Fibroblast of peridontal ligament (primary cell): ENCODE data around the gene POLR2C.

Experiments used
- DNase-seq: peaks from one replicate; pipeline ENCODE4 v3.0.0-alpha.2; 2010; ENCODE audit errors: extremely low read depth

Gene POLR2C

GRCh38 chr16:57502048-57502775 lies 39.7 kb downstream of the POLR2C start:
- no peak for DNase-seq

DNA sequence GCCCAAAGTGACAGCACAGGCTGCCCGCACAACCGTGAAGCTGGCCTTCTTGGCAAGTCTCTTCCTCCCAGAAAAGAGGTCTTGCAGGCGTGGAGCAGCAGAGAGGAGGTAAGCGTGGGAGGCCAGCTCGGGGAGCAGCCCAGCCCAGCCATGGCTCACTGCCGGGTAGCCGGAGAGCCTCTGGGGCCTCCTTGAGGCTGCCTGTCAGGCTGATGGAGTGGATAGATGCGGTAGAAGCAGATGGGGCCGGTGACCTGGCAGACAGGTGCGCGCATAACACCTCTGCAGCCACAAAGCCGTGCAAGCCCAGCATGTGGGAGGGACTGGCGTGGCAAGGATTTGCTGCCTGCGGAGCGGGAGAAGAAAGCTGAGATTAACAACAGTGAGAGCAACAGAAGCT lies 40.9 kb downstream of the POLR2C start:
- DNase-seq = no peak

DNA sequence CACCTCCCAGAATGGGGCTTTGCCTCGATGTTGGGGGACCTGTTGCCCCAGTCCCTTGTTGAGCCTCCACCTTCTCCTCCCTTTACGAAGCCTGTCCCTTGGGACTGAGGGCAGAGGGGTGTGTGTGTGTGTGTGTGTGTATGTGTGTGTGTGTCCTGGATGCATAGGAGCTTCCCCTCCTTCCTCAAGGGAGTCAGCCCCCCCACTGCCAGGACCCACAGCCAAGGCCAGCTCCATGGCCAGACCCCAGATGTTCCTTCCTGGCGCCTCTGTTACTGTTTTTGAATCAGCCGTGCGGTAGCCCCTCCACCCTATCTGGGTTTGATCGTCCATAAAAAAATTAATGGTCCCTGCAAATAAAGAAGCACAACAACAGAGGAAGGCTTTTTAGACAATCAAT lies 41.5 kb downstream of the POLR2C start:
- no peak for DNase-seq

DNA sequence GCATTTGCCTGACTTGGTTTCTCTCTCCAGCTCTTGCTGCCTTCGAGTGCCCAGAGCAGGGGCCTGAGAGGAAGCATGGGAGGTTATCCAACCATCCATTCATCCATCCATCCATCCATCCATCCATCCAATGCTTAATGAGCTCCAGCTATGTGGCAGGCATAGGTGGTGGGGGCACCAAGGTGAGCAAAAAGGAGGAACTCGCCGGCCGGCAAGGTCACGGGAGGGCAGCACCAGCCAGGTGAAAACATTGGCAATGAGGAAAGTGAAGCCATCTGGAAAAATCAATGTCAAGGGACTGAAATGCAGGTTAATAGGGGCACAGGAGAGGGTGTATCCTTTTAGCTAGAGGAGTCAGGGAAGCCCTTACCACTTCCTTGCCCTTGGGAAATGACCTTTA lies 42.0 kb downstream of the POLR2C start:
- DNase-seq = no peak

GRCh38 chr16:57505169-57505568 lies 42.7 kb downstream of the POLR2C start:
- DNase-seq = no peak

GRCh38 chr16:57507136-57508034 lies 44.9 kb downstream of the POLR2C start:
- no peak for DNase-seq

DNA sequence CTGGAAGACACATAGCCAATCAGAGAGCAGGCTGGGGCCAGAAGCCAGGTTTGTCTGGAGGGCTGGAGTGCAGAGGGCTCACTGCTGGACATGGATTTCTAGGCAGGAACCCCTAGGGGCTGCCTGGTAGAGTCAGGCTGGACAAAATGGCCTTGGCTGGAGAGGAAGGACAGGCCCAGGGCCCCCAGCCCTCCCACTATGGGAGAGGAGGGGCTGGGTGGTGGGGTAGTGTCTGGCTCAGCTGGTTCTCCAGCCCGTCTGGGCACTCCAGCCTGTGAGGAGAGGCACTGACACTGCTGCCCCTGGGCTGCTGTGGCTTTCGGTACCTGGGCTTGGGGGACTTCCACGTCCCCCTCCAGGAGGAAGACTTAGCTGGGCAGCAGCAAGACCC lies 45.6 kb downstream of the POLR2C start:
- DNase-seq = no peak

DNA sequence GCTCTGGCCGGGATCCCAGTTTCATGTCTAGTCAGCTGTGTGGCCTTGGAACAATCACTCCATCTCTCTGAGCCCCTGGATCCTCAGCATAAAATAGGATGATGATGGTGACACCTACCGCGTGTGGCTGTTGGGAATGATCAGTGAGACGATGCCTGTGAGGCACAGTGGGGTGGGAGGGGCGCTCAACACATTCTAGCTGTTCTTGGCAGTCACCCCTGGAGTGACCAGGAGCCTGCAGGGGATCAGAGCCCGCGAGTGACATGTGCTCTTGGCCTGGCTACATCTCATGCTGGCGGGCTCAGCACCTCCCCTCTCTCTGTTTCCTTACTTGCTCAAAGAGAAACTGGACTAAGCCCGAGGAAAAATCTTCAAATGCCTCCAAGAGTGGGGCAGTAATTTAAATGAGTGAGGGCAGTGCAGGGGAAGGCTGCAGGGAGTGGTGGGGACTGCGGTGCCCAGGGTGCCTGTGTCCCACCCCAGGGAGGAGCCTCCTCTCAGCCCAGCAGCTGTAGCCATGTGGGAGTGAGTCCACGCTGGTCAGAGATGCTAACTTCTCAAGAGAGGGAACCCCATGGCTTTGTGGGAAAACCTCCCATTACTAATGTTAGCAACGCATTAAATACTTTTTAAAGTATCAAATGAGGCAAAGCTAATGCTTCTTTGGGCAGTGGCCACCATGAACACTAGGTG lies 46.9 kb downstream of the POLR2C start:
- DNase-seq = no peak

- no peak for DNase-seq
Measured at GRCh38 chr16:57510016-57510871, 47.8 kb downstream of the POLR2C start.

DNA sequence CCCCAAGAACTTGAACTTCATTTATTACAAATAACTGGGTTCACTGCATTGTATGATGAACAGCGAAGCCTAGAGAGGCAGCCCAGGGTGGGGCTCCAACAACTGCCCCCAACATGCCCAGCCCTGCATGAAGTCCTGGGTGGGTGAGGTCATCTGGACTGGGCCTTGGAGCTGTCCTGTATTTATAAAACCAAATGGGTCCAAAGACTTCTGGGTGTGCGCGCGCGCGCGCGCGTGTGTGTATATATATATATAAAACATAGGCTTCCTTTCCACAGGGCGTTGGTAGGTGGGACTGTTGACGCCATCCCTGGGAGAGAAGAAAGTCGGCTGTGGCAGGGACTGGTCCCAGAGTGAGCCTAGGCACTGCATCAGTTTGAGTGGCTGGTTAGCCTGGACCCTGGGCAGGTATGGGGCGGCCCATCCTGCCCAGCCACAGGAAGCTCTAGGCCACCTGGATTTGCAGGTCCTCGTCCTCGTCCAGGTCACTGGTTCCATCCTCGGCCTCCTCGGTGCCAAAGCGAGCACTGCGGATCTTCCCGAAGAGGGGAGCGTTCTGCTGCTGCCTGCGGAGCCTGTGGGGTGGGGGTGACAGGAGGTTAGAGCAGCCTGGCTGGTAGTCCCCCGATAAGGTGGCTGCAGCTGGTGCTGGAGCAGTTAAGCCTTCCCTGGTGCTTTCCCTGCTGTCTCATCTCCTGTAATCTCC lies 50.0 kb downstream of the POLR2C start:
- no peak for DNase-seq

GRCh38 chr16:57513371-57514102 lies 51.1 kb downstream of the POLR2C start:
- no peak for DNase-seq

DNA sequence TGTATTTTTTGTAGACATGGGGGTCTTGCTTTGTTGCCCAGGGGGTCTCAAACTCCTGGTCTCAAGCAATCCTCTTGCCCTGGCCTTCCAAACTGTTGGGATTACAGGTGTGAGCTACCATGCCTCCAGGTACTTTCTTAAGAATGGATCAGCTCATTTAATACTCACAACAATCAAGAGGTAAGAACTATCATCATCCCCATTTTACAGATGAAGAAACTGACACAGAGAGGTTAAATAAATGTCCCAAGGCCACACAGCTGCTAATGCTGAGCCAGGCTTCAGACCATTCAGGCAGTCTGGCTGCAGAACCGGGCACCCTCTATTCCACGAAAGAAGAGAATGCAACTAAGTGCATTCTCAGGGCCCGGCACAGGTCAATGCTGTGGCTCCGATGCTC lies 51.9 kb downstream of the POLR2C start:
- no peak for DNase-seq

DNA sequence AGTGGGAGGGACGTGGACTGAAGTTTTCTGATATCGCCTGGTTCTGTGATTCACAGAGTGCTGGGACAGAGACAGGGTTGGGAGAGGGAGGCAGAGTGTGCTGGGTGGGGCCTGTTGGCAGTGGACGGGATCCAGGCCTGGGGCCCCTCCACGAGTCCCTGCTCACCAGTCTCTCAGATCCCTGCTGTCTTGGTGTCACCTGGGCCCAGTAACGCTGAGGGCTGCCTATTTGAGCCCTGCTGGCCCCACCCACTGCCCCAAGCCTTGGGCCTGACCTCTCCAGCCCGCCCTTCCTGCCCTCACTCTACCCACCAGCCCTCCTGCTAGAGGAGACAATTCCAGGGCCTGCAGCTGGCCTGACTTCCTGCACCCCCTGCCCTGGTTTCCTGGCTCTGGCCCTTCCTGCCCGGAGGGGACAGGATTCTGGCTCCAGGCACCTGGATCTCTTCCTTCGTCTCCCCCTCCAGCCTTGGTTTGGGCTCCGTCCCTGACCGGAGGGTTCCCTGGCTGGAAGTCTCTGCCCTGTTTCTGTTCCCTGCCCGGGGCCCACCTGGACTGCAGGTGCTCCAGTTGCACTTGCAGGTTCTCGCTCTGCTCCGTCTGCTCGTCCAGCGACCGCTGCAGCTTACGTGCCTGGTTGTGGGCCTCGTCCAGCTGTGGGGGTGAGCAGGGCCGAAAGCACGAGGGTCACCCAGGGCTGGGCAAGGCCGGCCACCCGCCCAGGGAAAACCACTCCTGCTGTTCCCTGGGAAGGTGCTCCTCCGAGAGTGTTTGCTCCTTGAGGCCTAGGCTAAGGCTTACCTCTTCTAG lies 52.5 kb downstream of the POLR2C start:
- no peak for DNase-seq

GRCh38 chr16:57516176-57516725 lies 53.8 kb downstream of the POLR2C start:
- no peak for DNase-seq

GRCh38 chr16:57516773-57517172 lies 54.3 kb downstream of the POLR2C start:
- DNase-seq = no peak

GRCh38 chr16:57517397-57518367 lies 55.2 kb downstream of the POLR2C start:
- DNase-seq = no peak

DNA sequence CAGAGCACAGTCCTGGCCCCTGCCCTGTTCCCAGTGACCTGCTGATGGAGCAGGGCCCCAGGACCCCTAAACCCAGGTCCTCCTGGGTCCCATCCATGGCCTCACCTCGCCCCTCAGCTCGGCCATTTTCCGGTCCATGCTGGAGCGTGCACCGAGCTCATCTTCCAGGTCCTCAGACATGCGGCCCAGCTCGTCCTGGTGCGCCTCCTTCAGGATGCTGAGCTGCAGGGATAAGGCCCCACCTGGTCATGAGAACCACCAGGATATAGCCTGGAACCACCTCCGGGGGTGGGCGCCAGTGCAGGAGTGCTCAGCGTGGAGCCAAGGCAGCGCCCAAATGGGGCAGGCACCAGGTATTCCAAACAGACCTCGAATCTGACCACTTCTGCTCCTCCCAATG lies 56.0 kb downstream of the POLR2C start:
- DNase-seq = no peak

DNA sequence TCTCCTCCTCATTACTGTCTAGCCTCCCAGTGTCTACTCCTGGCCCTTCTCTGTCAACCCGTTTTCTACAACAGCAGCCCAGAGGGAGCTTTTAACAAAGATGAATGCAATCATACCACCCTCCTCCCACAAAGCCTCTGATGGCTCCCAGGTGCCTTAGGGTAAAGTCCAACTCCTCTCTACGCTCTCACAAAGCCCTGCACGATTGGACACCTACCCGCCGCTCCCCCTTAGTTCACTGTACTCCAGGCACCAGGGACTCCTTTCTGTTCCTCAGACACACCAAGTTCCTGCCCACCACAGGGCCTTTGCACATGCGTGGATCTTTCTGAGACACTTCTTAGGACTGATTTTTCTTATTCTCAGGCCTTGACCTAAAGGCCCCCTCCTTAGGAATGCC lies 56.4 kb downstream of the POLR2C start:
- DNase-seq = no peak
